K562 (cell line): Measurements from ENCODE around the gene PPM1G. TPM values are rescaled to one million over a fixed set of nuclear protein-coding genes. Genes with fewer than 3 reads are reported as not detected.

Experiments used
- BRF1 ChIP-seq: IDR thresholded peaks from 3 replicates; pipeline ENCODE4 v1.6.1; 2011; ENCODE audit warnings: borderline replicate concordance, mild to moderate bottlenecking; ENCODE audit not compliant: insufficient read length; ENCODE audit errors: extremely low read depth
- CBFA2T3 ChIP-seq: fragments of 450-650 bp; IDR thresholded peaks from 2 replicates; pipeline ENCODE4 v1.6.1; 2017
- CREB3L1 ChIP-seq: fragments of 450-650 bp; IDR thresholded peaks from 2 replicates; pipeline ENCODE4 v1.6.1; 2014; ENCODE audit warnings: low read depth, mild to moderate bottlenecking, moderate library complexity, borderline replicate concordance
- MLX ChIP-seq, 2 experiments: fragments of 450-650 bp in 1 of 2; sonication (generic) in 1 of 2; formaldehyde crosslinking; conservative IDR thresholded peaks; 2 replicates each; pipeline versions ENCODE4 v1.4.0 to v1.8.1; 2020 to 2022; ENCODE audit warnings: mild to moderate bottlenecking in 1 of 2, missing genetic modification reagents in 1 of 2
- MTA2 ChIP-seq: fragments of 450-650 bp; IDR thresholded peaks from 2 replicates; pipeline ENCODE4 v1.6.1; 2016; ENCODE audit warnings: low read depth
- MTA3 ChIP-seq: fragments of 450-650 bp; formaldehyde crosslinking; IDR thresholded peaks from 2 replicates; pipeline ENCODE4 v1.6.1; 2017; ENCODE audit warnings: mild to moderate bottlenecking, borderline replicate concordance
- NR2F6 ChIP-seq: fragments of 450-650 bp; formaldehyde crosslinking; IDR thresholded peaks from 2 replicates; pipeline ENCODE4 v1.4.0; 2020; ENCODE audit warnings: mild to moderate bottlenecking
- PHTF2 ChIP-seq: fragments of 250-450 bp; sonication (Bioruptor Pico); IDR thresholded peaks from 2 replicates; pipeline ENCODE4 v1.5.0; 2021; ENCODE audit warnings: mild to moderate bottlenecking
- SMAD2 ChIP-seq: fragments of 150-350 bp; IDR thresholded peaks from 2 replicates; pipeline ENCODE4 v1.6.1; 2014; ENCODE audit warnings: low read depth, mild to moderate bottlenecking, low read length
- SMAD4 ChIP-seq: fragments of 250-450 bp; sonication (Bioruptor Pico); conservative IDR thresholded peaks from 2 replicates; pipeline ENCODE4 v1.8.0; 2021; ENCODE audit warnings: inconsistent platforms, mild to moderate bottlenecking, moderate library complexity
- SREBF1 ChIP-seq: fragments of 150-350 bp; IDR thresholded peaks from 2 replicates; pipeline ENCODE4 v1.6.1; 2014; ENCODE audit warnings: antibody characterized with exemption, low read depth, low read length, borderline replicate concordance
- SRSF3 ChIP-seq: fragments of 200-400 bp; formaldehyde crosslinking; IDR thresholded peaks from 2 replicates; pipeline ENCODE4 v1.6.1; 2016; ENCODE audit warnings: mild to moderate bottlenecking, low read length, moderate library complexity; ENCODE audit not compliant: insufficient read depth
- TAF1 ChIP-seq: IDR thresholded peaks from 2 replicates; pipeline ENCODE4 v1.6.1; 2011; ENCODE audit warnings: mild to moderate bottlenecking, low read length, moderate library complexity; ENCODE audit not compliant: insufficient read depth, control insufficient read depth, severe bottlenecking; ENCODE audit errors: extremely low read depth
- TARDBP ChIP-seq: fragments of 450-650 bp; IDR thresholded peaks from 2 replicates; pipeline ENCODE4 v1.6.1; 2016
- TSC22D4 ChIP-seq: fragments of 450-650 bp; IDR thresholded peaks from 2 replicates; pipeline ENCODE4 v1.6.1; 2016; ENCODE audit warnings: missing genetic modification characterization, missing biosample characterization, control low read depth
- ZC3H8 ChIP-seq: fragments of 450-650 bp; IDR thresholded peaks from 2 replicates; pipeline ENCODE4 v1.6.1; 2017
- ZNF280A ChIP-seq: fragments of 450-650 bp; IDR thresholded peaks from 2 replicates; pipeline ENCODE4 v1.6.1; 2018; ENCODE audit warnings: mild to moderate bottlenecking, low read depth; ENCODE audit not compliant: partially characterized antibody
- ZNF384 ChIP-seq: IDR thresholded peaks from 2 replicates; pipeline ENCODE4 v1.6.1; 2012; ENCODE audit warnings: low read depth, low read length, improper control_type of control experiment
- ZNF408 ChIP-seq: fragments of 250-450 bp; sonication (Bioruptor Pico); IDR thresholded peaks from 2 replicates; pipeline ENCODE4 v1.4.0; 2020; ENCODE audit warnings: low read depth, mild to moderate bottlenecking, moderate library complexity
- ZSCAN32 ChIP-seq: fragments of 450-650 bp; formaldehyde crosslinking; IDR thresholded peaks from 2 replicates; pipeline ENCODE4 v1.4.0; 2020; ENCODE audit warnings: mild to moderate bottlenecking, moderate library complexity
- polyA plus RNA-seq, 8 experiments: library from polyadenylated mRNA; depleted of rRNA in 4 of 8; stranded (reverse) in 5 of 8; unstranded in 3 of 8; fragments of >200 nt; fragmentation: Nextera tagmentation in 2 of 8; fragmentation: Illumina TruSeq in 1 of 8; extraction: Ambion mirVana in 2 of 8; extraction: Trizol in 1 of 8; gene quantifications; 2 replicates each; pipeline versions ENCODE4 v1.2.1 to v1.2.3, GENCODE V29; 2011 to 2014; ENCODE audit warnings: inconsistent platforms in 1 of 8, missing spikeins in 1 of 8
- total RNA-seq, 7 experiments: library from RNA; depleted of rRNA in 6 of 7; stranded (reverse); fragments of >200 nt in 6 of 7; fragmentation: Illumina TruSeq in 2 of 7; extraction: Trizol in 2 of 7; gene quantifications; 2 replicates each; pipeline versions ENCODE4 v1.2.1 to v1.2.3, GENCODE V29; 2011 to 2021; ENCODE audit warnings: low replicate concordance in 1 of 7
- TF ChIP-seq, protein P1 (sequence below): sonication (generic); IDR thresholded peaks from 2 replicates; pipeline ENCODE4 v1.6.1; 2016
- TF ChIP-seq, protein P2 (sequence below): sonication (generic); formaldehyde crosslinking; IDR thresholded peaks from 2 replicates; pipeline ENCODE4 v1.9.0; 2022; ENCODE audit warnings: mild to moderate bottlenecking, missing genetic modification reagents

PPM1G gene
- total and polyA plus RNA-seq, 9 of the 15 experiments (the other 6 are each of a cell fraction or from before 2014, with no cell fraction given), result 61.7 to 230 (median 153) TPM

DNA sequence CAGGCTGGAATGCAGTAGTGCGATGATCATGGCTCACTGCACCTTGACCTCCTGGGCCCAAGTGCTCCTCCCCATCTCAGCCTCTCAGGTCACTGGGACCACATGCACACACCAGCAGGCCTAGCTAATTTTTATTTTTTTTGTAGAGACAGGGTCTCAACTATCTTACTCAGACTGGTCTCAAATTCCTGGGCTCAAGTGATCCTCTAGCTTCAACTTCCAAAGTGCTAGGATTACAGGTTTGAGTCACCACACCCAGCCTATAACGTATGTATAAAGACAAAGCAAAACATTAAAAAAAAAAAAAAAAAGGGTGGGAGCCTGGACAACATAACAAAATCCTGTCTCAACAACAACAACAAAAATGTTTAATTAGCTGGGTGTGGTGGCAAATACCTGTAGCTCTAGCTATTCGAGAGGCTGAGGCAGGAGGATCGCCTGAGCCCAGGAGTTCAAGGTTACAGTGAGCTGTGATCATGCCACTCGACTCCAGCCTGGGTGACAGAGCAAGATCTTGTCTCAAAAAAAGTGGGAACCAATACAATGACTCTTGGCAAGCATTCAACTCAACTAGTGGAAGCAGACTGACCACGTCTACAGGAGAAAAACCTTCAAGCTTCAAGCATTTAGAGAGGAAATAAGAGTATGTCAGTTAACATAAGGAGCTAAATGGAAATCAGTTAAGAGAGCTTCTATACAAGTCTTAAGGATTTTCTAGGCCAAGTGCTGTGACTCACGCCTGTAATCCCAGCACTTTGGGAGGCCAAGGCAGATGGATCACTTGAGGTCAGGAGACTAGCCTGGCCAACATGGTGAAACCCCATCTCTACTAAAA is 55.4 kb downstream of the PPM1G start (continued):
- TF ChIP-seq NR2F6 (CRISPR knock-in tag), result no peak
- TF ChIP-seq SMAD4 (CRISPR knock-in tag), result no peak; the same call in 1 of the 2 replicates
- TF ChIP-seq, protein P1, sequence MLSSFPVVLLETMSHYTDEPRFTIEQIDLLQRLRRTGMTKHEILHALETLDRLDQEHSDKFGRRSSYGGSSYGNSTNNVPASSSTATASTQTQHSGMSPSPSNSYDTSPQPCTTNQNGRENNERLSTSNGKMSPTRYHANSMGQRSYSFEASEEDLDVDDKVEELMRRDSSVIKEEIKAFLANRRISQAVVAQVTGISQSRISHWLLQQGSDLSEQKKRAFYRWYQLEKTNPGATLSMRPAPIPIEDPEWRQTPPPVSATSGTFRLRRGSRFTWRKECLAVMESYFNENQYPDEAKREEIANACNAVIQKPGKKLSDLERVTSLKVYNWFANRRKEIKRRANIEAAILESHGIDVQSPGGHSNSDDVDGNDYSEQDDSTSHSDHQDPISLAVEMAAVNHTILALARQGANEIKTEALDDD, result peak; percentile 96
- TF ChIP-seq CREB3L1, result peak; percentile 61; the same call in 1 of the 2 replicates
- no peak; the same call in 1 of the 2 replicates for TF ChIP-seq CBFA2T3
- no peak for TF ChIP-seq MLX (CRISPR knock-in tag; conservative IDR thresholded peaks at IDR 0.05)
- TF ChIP-seq, protein P2, sequence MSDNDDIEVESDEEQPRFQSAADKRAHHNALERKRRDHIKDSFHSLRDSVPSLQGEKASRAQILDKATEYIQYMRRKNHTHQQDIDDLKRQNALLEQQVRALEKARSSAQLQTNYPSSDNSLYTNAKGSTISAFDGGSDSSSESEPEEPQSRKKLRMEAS, result no peak
- no peak for TF ChIP-seq TSC22D4
- TF ChIP-seq TAF1, result no peak
- no peak for TF ChIP-seq MTA2
- TF ChIP-seq SRSF3, result no peak
- TF ChIP-seq ZSCAN32 (CRISPR knock-in tag), result no peak
- TF ChIP-seq ZNF408, result no peak
- TF ChIP-seq SMAD2, result no peak
- peak; percentile 72 for TF ChIP-seq ZNF384
- peak; percentile 45 for TF ChIP-seq MTA3
- no peak; the same call in 1 of the 2 replicates for TF ChIP-seq TARDBP
- no peak for TF ChIP-seq PHTF2 (CRISPR knock-in tag)
- TF ChIP-seq ZNF280A, result no peak
- TF ChIP-seq ZC3H8, result no peak
- no peak for TF ChIP-seq SREBF1
- no peak for TF ChIP-seq BRF1
